H1 (cell line): ENCODE data around the gene BCL2L14. TPM values are rescaled to one million over a fixed set of nuclear protein-coding genes. Genes with fewer than 3 reads are reported as not detected.

Experiments
- CTCF ChIA-PET: fragments of 300-600 bp; sonication (Branson Sonifier 250); formaldehyde crosslinking; loops from one replicate; lab custom pipeline; 2021; ENCODE audit not compliant: partially characterized antibody; lab: Charles Lee
- POLR2A ChIA-PET: fragments of 300-600 bp; sonication (Branson Sonifier 250); formaldehyde crosslinking; loops from one replicate; lab custom pipeline; 2021; ENCODE audit warnings: inconsistent platforms; ENCODE audit not compliant: partially characterized antibody; lab: Charles Lee
- DNase-seq, 2 experiments: peaks; one replicate each; pipeline versions ENCODE4 v3.0.0 to v3.0.0-alpha.2; 2010 to 2022; ENCODE audit warnings: low spot score in 2 of 2, low read depth in 1 of 2, mixed read lengths in 1 of 2
- FAIRE-seq: peaks from 2 replicates; lab custom pipeline; 2011; peaks lifted over from hg19 to GRCh38; lab: Jason Lieb, UNC
- H2AFZ ChIP-seq: 2 replicates; pipeline ENCODE4 v1.8.1; 2012; ENCODE audit warnings: low read length, inconsistent platforms
- H2AK5ac ChIP-seq: 2 replicates; pipeline ENCODE4 v1.6.1; 2013; ENCODE audit warnings: low read depth, low read length
- H2BK120ac ChIP-seq: replicated peaks from 2 replicates; pipeline ENCODE3; 2013; ENCODE audit warnings: low read depth, low read length, inconsistent platforms
- H2BK12ac ChIP-seq: 2 replicates; pipeline ENCODE4 v1.6.1; 2013; ENCODE audit warnings: low read depth, low read length
- H2BK15ac ChIP-seq: 2 replicates; pipeline ENCODE4 v1.6.1; 2013; ENCODE audit warnings: low read length
- H2BK20ac ChIP-seq: 2 replicates; pipeline ENCODE4 v1.6.1; 2013; ENCODE audit warnings: low read length
- H2BK5ac ChIP-seq: 2 replicates; pipeline ENCODE4 v1.6.1; 2013; ENCODE audit warnings: low read depth, low read length
- H3K14ac ChIP-seq: 2 replicates; pipeline ENCODE4 v1.6.1; 2013; ENCODE audit warnings: inconsistent platforms; ENCODE audit not compliant: insufficient read length
- H3K18ac ChIP-seq: 2 replicates; pipeline ENCODE4 v1.6.1; 2013; ENCODE audit warnings: low read length; ENCODE audit errors: extremely low read depth
- H3K23ac ChIP-seq: 2 replicates; pipeline ENCODE4 v1.6.1; 2013; ENCODE audit warnings: inconsistent platforms; ENCODE audit not compliant: insufficient read length
- H3K23me2 ChIP-seq: 2 replicates; pipeline ENCODE4 v1.6.1; 2013; ENCODE audit warnings: low read depth, low read length
- H3K27ac ChIP-seq: 2 replicates; pipeline ENCODE4 v1.6.1; 2011; ENCODE audit warnings: low read depth, low read length, inconsistent platforms
- H3K27me3 ChIP-seq, 4 experiments: replicated peaks in 1 of 4; 1 replicate in 1 of 4; 2 replicates in 3 of 4; pipeline versions ENCODE4 v1.6.1 to v1.8.1; 2011 to 2013; ENCODE audit warnings: low read length in 3 of 4, mild to moderate bottlenecking in 3 of 4, inconsistent platforms in 2 of 4, mixed read lengths in 2 of 4, moderate library complexity in 1 of 4; ENCODE audit not compliant: control insufficient read depth in 3 of 4, insufficient read depth in 3 of 4; ENCODE audit errors: extremely low read depth in 1 of 4
- H3K36me3 ChIP-seq, 4 experiments: 2 replicates each; pipeline versions ENCODE4 v1.6.1 to v1.8.1; 2011 to 2013; ENCODE audit warnings: mild to moderate bottlenecking in 4 of 4, low read length in 3 of 4, moderate library complexity in 2 of 4, control low read depth in 1 of 4, inconsistent platforms in 1 of 4; ENCODE audit not compliant: insufficient read depth in 4 of 4, control insufficient read depth in 2 of 4
- H3K4ac ChIP-seq: replicated peaks from 2 replicates; pipeline ENCODE3; 2013; ENCODE audit warnings: low read length, low read depth, mixed read lengths, inconsistent platforms; ENCODE audit not compliant: insufficient read length
- H3K4me1 ChIP-seq, 4 experiments: replicated peaks in 1 of 4; 1 replicate in 1 of 4; 2 replicates in 3 of 4; pipeline versions ENCODE4 v1.6.1 to v1.8.1; 2011 to 2013; ENCODE audit warnings: low read length in 3 of 4, inconsistent platforms in 2 of 4, mixed read lengths in 1 of 4; ENCODE audit not compliant: insufficient read depth in 4 of 4, control insufficient read depth in 3 of 4
- H3K4me2 ChIP-seq, 2 experiments: 2 replicates each; pipeline versions ENCODE4 v1.6.1 to v1.8.1; 2011 to 2013; ENCODE audit warnings: low read depth in 2 of 2, low read length in 2 of 2, control low read depth in 1 of 2, inconsistent platforms in 1 of 2, mild to moderate bottlenecking in 1 of 2; ENCODE audit not compliant: insufficient read depth in 1 of 2
- H3K4me3 ChIP-seq, 4 experiments: fragments of 200-600, 300-600 bp in 1 of 4; sonication (generic), shearing (Covaris generic), sonication (Bioruptor Twin) in 1 of 4; 2 replicates each; pipeline versions ENCODE4 v1.5.1 to v1.8.1; 2011 to 2016; ENCODE audit warnings: low read length in 4 of 4, low read depth in 3 of 4, control low read depth in 2 of 4, inconsistent platforms in 2 of 4, mild to moderate bottlenecking in 2 of 4, mixed read lengths in 1 of 4, moderate library complexity in 1 of 4; ENCODE audit not compliant: insufficient read depth in 2 of 4; ENCODE audit errors: extremely low read depth in 1 of 4
- H3K56ac ChIP-seq: replicated peaks from 2 replicates; pipeline ENCODE3; 2013; ENCODE audit warnings: low read depth, mild to moderate bottlenecking, mixed read lengths, low read length, inconsistent platforms; ENCODE audit not compliant: insufficient read length
- H3K79me1 ChIP-seq: 2 replicates; pipeline ENCODE4 v1.6.1; 2013; ENCODE audit warnings: low read depth, low read length, control low read depth
- H3K79me2 ChIP-seq, 2 experiments: 2 replicates each; pipeline versions ENCODE4 v1.6.1 to v1.8.1; 2012 to 2013; ENCODE audit warnings: low read length in 2 of 2, mild to moderate bottlenecking in 2 of 2, inconsistent platforms in 1 of 2; ENCODE audit not compliant: insufficient read depth in 2 of 2, control insufficient read depth in 1 of 2
- H3K9ac ChIP-seq, 4 experiments: replicated peaks in 1 of 4; 1 replicate in 1 of 4; 2 replicates in 3 of 4; pipeline versions ENCODE4 v1.6.1 to v1.8.1; 2011 to 2013; ENCODE audit warnings: low read depth in 3 of 4, low read length in 3 of 4, control low read depth in 2 of 4, mild to moderate bottlenecking in 2 of 4, moderate library complexity in 2 of 4, inconsistent platforms in 1 of 4; ENCODE audit errors: extremely low read depth in 1 of 4
- H3K9me3 ChIP-seq, 2 experiments: 2 replicates each; pipeline versions ENCODE4 v1.6.1 to v1.8.1; 2012 to 2013; ENCODE audit warnings: mild to moderate bottlenecking in 2 of 2, moderate library complexity in 2 of 2, control low read depth in 1 of 2, inconsistent platforms in 1 of 2, low read depth in 1 of 2, low read length in 1 of 2, mixed read lengths in 1 of 2; ENCODE audit not compliant: insufficient read depth in 2 of 2
- H4K20me1 ChIP-seq, 2 experiments: replicated peaks in 1 of 2; 2 replicates each; pipeline versions ENCODE3 to v1.8.1; 2011 to 2013; ENCODE audit warnings: inconsistent platforms in 2 of 2, low read length in 2 of 2, mild to moderate bottlenecking in 1 of 2; ENCODE audit not compliant: insufficient read depth in 2 of 2, control insufficient read depth in 1 of 2
- H4K5ac ChIP-seq: 2 replicates; pipeline ENCODE4 v1.6.1; 2013; ENCODE audit warnings: low read length, low read depth, mixed read lengths, inconsistent platforms; ENCODE audit not compliant: insufficient read length
- H4K8ac ChIP-seq: 2 replicates; pipeline ENCODE4 v1.8.0; 2013; ENCODE audit warnings: mild to moderate bottlenecking, moderate library complexity, low read length, inconsistent platforms; ENCODE audit not compliant: insufficient read depth; ENCODE audit errors: extremely low read depth
- H4K91ac ChIP-seq: replicated peaks from 2 replicates; pipeline ENCODE3; 2013; ENCODE audit warnings: low read length, mixed read lengths, inconsistent platforms; ENCODE audit not compliant: insufficient read length
- RFX5 ChIP-seq: IDR thresholded peaks from 2 replicates; pipeline ENCODE4 v1.6.1; 2011; ENCODE audit warnings: low read depth, low read length, improper control_type of control experiment, borderline replicate concordance
- WGBS, 2 experiments: shearing (Covaris generic) in 1 of 2; methylation state at CpG; one replicate each; pipeline versions ENCODE4 v1.1.6 to v1.1.7; 2013 to 2015; ENCODE audit warnings: low lambda C conversion rate in 2 of 2, mixed read lengths in 2 of 2, inconsistent platforms in 1 of 2, low coverage in 1 of 2, missing lambda C conversion rate in 1 of 2; ENCODE audit not compliant: insufficient replicate concordance in 2 of 2, insufficient coverage in 1 of 2, insufficient read length in 1 of 2; ENCODE audit errors: extremely low coverage in 1 of 2, missing lambda C conversion rate in 1 of 2; 5-methylcytosine and 5-hydroxymethylcytosine counted together
- polyA plus RNA-seq, 7 experiments: library from polyadenylated mRNA; depleted of rRNA in 3 of 7; stranded (reverse) in 5 of 7; unstranded in 2 of 7; fragments of >200 nt in 5 of 7; fragments of 200-250 nt in 2 of 7; gene quantifications; 1 replicate in 5 of 7; 2 replicates in 1 of 7; 4 replicates in 1 of 7; pipeline versions ENCODE4 v1.2.1 to v1.2.3, GENCODE V29; 2011 to 2013; ENCODE audit warnings: missing spikeins in 2 of 7, mixed read lengths in 2 of 7
- total RNA-seq: library from RNA; stranded (reverse); fragmentation: NEBNext Ultra II Directional; extraction: Animal tissue kit (Norgen Biotek cat#: 25700); gene quantifications from 2 replicates; pipeline ENCODE4 v1.2.1, GENCODE V29; 2021

The BCL2L14 gene
- total and polyA plus RNA-seq, 2 of the 8 experiments (the other 6 are each of a cell fraction or from before 2014, with no cell fraction given), result 0.80 to 2.4 TPM

- ChIA-PET POLR2A (interaction anchor here (0.6 to 0.9 kb wide), 2 partner anchors 9 to 341 kb away, joined by 3 read pairs; no protein-coding TSS in a partner anchor), CTCF (interaction anchor here (0.7 kb wide), 1 partner anchor 29 kb away, joined by 3 read pairs; no protein-coding TSS in a partner anchor)
- Histone ChIP-seq H3K36me3 (no peaks in the 10 kb centered on the region), H3K79me1 (no peaks in the 10 kb centered on the region), H3K23me2 (no peaks in the 10 kb centered on the region), H2AFZ (no peak overlapping the region), H4K5ac (no peak overlapping the region), H2AK5ac (peak overlapping the region; percentile 30; the same call in 1 of the 2 replicates), H3K18ac (no peak overlapping the region), H3K56ac (no peak overlapping the region), H3K23ac (no peak overlapping the region), H3K9ac (no peak overlapping the region), H3K27ac (no peak overlapping the region), H3K4me1 (peaks cover 0 to 13% (median 4%) of the 10 kb centered on the region in 4 experiments; a peak in 6 of 7 replicates), H3K79me2 (no peaks in the 10 kb centered on the region), H2BK20ac (no peak overlapping the region; the same call in 1 of the 2 replicates), H3K27me3 (no peaks in the 10 kb centered on the region), H4K91ac (no peak overlapping the region), H2BK12ac (peak overlapping the region; percentile 71; the same call in 1 of the 2 replicates), H4K20me1 (no peaks in the 10 kb centered on the region), H3K9me3 (no peaks in the 10 kb centered on the region), H3K4ac (no peak overlapping the region), H3K14ac (no peak overlapping the region), H2BK120ac (no peak overlapping the region), H4K8ac (no peak overlapping the region), H3K4me2 (no peak overlapping the region), H2BK5ac (no peak overlapping the region), H2BK15ac (peak overlapping the region; percentile 40; the same call in 1 of the 2 replicates), H3K4me3 (no peak overlapping the region)
- WGBS, 2 experiments, result 94% methylated on average over 6 of the region's 6 CpGs; no CpG with 5 or more reads in 1 of the 2 experiments
- DNase-seq (no peak), FAIRE-seq (no peak)
- no peak for TF ChIP-seq RFX5
Measured at GRCh38 chr12:12068751-12069150, 2.0 kb upstream of the BCL2L14 start.
